HG03139 (cell line): ENCODE results near the gene ATP9A.

Experiments used
- ATAC-seq: cut with Tn5 transposase; IDR thresholded peaks from one replicate; pipeline ENCODE4 v1.9.1; 2021; ENCODE audit not compliant: unreplicated experiment

ATP9A gene

DNA sequence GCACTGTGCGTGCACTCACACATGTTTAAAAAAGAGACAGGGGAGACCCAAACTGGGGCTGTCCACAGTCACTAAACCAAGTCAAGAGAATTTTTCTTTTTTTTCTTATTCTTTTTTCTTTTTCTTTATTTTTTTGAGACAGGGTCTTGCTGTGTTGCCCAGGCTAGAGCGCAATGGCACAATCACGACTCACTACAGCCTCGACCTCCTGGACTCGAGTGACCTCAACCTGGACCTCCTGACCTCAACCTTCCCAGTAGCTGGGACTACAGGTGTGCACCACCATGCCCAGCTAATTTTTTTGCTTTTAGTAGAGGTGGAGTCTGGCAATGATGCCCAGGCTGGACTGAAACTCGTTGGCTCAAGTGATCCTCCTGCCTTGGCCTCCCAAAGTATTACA lies 136.2 kb downstream of the ATP9A start:
- no peak for ATAC-seq

DNA sequence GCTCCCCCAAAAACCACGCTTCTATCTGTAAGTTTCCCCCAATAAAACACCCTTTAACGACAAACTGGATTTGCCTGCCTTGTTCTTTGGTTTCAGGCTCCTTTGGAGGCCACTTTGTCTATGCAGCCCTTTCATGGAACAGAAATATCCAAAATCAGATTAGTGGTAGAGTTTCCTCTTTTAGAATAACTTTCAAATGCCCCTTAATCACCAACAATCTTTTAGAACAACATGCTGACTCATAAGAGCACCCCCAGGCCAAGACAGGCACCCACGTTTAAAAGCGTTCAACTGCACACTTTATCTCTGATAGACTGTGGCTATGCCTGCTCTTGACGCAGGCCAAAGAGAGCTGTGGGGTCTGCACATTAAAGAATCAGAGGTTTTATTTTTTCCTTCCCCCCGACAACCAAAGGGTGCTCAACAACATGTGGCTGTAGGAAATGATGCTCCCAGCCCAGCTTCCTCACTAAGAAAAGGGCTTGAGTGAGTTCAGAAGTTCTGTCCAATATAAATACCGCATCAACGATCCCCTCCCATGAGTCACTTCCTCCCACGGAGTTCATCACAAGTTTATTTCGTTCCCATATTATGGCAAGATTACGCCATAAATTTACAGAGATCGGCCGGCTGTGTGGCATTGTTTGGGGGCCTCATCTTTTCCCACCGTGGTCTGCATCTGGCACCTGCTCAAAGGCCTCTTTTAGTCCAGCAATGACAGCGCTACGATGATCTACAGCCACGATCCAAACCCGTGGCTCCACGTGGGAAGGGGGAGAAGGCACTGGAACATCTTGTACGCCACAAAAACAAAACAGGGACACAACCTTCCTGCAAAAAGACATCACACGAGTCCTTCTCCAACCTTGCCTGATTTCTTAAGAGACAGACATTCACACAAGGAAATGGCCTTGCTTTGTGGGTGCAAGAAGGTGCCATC lies 136.9 kb downstream of the ATP9A start:
- ATAC-seq = no peak

DNA sequence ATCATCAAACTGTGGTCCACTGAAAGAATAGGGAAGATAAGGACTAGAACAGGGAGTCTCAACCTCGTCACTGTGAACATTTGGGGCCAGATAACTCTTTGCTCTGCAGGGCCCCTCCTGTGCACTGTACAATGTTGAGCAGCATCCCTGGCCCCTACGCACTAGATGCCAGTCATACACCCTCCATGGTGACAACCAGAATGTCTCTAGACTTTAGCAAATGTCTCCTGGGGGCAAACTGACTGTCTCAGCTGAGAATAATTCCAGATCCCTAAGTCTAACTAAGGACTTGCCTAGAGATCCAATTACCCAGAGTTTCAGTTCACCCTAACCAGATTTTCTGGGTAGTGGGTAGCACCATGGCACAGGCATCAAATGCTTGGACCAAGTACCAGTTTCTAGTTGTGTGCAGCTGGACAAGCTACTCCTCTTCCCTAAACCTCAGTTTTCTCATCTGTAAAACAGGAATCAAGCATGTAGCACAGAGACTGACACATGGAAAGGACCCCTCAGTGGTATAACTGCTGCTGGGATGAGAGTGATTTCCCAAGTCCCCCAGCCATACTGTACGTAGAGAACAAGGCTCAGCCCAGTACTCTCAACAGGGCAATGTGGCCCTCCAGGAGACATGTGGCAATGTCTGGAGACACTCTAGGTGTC lies 138.7 kb downstream of the ATP9A start:
- no peak for ATAC-seq

DNA sequence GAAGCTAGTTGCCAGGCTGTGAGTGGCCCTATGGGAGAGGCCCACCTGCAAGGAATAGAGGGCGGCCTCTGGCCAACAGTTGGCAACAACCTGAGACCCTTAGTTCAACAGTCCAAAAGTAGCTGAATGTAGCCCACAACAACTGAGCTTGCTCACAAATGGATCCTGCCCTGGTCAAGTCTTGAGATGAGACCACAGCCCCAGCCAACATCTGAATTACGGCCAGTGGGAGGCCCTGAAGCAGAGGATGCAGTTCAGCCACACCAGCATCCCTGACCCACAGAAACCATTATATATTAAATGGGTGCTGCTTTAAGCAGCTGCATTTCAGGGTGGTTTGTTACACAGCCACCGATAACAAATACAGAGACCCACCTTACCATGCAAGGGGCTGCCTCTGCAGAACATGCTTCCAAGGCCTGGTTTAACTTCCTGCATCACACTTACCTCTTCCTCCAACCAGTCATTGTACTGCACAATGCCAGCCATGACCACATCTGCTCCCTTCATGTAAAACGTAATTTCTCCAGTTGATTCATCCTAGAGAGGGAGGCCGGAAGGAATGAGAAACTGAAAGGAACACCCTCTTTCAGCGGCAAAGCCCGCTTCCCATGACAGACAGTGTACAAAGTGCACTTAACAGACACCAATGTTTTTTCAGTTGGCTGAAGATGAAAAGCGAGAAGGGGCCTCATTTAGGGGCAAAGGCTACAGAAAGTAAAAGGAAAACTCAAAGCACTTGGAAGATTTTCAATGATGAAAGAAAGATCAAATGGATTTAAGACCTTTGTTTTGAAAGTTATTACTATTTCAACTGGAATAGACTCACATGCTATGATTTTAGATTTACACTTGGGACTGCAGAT lies 139.4 kb downstream of the ATP9A start:
- ATAC-seq = no peak

DNA sequence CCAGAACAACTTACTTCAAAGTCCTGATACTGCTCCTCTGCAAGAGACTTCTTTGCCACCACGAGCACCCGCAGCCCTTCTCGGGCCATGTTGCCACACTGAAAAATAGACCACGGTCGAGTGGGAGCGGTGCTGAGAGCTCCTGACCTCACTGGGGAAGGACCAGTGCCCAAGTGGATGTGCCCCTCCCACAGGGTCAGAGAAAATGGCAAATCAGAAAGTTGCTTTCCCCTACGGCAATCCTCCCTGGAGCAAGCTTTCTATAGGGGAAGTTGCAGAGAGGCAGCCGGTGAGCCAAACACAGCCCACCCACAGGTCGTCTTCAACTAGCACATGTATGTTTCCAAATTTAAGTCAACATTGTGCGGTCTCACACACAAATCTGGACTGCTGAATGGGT lies 140.6 kb downstream of the ATP9A start:
- no peak for ATAC-seq

DNA sequence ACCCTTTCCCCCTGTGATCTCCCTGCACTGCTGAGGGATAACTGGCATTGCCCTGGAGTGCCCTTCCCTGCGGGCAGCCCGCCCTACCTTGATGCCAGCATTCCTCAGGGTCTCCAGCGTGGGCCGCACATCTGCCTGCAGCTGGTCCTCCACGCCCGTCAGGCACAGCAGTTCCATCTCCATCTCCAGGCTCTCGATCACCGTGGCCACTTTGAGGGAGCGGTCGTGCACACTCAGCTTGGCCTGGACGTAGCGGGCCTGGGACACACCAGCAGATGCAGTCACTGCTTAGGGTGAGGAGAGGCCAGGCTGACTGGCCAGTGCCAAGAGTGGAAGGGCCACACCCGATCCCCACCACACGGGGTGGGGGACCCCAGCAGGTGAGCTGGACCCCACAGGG lies 143.1 kb downstream of the ATP9A start:
- ATAC-seq = no peak

DNA sequence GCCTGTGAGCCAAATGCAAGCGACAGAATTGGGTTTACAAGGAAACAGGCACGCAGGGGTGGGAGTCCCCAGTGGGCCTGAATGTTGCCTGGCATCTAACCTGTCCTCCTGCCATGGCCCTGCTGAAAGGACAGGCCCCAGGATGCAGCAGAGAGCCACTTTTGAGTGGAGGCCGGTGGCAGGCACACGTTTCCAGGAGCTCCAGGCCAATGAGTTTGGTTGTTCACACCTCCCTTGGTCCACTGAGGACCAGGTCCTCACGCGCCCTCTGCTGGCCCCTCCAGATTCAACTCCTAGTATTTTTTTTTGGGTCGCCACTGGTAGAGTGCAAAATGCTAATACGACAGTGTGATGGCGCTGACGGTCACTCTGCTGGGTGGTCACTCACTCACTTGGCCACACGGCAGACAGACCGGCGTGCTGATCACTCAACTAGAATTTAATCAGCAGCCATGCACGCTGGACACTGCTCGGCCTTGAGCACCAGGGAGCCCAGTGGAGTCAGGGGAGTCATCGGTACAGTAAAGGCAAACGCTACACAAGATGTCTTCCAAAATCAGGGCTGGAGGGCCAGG lies 143.9 kb downstream of the ATP9A start:
- no peak for ATAC-seq

DNA sequence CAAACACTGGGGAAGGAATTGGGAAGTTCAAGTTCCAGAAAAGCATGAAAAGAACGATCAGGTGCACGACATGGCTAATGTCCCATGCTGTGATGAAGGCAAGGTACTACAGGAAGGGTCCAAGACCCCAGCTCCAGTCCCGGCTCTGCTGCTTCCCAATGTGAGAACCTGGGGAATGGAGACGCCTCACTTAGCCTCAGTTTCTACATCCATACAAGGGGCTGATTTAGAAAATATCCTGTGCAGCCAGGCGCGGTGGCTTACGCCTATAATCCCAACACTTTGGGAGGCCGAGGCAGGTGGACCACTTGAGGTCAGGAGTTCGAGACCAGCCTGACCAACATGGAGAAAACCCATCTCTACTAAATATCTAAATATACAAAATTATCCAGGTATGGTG lies 144.9 kb downstream of the ATP9A start:
- ATAC-seq = no peak

DNA sequence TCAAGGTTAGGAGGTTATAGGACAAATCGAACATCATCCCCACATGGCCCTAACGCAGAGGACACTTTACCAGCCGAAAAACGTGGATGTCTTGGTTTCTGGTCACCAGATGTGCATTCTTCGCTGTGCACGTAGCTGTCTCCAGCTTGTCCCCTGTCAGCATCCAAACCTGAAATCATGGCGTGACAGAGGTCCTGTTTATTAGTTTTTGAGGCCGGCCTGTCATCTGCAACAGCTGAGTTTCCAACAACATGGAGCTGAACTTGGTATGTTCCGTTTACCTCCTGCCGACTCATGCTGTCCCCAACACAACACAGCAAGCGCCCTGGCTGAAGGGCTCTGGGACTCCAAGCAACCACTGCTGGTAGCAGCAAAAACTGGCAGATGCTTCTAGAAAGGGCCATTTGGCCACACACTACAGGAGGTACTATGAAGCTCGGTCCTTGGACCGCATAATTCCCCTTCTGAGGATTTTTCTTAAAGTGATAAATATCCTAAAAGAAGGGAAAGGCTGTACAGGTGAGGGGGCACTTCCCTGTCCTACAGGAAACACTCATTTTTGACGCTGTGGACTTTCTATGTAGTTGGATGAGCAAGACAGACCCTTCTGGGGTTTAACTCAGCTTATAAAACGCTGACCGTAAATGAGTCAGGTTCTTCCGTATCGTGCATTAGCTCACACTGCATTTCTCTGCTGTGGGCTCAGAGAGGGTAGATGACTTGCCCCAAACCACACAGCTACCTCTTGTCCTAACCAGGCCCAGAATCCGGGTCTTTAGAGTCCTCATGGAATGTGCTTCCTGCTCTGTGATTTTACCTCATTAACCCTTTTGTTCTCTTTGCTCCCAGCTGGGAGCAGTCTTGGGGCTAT lies 146.0 kb downstream of the ATP9A start:
- no peak for ATAC-seq

DNA sequence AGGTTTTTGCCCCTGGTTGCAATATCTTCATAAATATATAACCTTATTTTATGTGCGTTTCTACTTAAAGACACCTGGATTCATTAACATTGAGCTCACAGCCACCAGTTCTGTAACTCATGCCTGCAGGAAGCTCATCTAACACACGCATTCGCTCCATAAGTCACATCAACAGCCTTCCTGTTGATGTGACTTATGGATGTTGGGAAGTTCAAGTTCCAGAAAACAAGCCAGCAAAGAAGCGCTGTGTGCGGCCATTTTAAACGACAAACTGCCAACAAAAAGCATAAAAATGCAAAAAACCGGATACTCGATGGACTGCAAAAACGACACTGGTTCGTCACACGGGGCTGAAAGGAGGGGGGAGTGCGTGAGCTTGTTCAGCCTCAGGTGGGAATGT lies 147.8 kb downstream of the ATP9A start:
- ATAC-seq = no peak

DNA sequence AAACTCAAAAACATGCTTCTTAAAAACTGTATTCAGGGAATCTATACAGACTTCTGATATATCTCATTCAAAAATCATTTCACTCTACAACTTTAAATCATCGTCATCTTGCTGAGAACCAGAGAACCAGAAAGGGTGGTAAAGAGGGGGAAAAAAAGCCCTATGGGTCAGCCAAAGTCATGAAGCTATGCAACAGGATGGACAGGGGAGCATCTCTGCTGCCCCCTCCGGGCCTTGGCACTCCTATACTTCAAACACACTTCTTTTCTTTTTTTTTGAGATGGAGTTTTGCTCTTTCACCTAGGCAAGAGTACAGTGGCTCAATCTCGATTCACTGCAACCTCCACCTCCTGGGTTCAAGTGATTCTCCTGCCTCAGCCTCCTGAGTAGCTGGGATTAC lies 152.1 kb downstream of the ATP9A start:
- no peak for ATAC-seq

DNA sequence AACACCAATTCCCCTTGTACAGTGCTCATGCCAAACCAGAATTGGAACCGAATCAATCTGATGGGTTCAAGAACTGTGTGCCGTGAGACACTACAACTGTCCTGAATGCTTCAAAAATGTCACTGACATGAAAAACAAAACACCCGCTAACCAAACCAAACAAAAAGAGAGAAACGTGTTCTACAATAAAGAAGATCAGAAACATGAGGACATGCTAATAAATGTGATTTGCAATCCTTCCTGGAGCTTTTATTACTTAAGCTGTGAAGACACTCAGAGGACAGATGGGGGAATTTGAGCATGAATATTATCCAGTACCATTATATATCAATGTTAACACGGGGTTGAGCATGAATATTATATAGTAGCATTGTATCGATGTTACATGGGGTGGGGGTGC lies 153.5 kb downstream of the ATP9A start:
- no peak for ATAC-seq

DNA sequence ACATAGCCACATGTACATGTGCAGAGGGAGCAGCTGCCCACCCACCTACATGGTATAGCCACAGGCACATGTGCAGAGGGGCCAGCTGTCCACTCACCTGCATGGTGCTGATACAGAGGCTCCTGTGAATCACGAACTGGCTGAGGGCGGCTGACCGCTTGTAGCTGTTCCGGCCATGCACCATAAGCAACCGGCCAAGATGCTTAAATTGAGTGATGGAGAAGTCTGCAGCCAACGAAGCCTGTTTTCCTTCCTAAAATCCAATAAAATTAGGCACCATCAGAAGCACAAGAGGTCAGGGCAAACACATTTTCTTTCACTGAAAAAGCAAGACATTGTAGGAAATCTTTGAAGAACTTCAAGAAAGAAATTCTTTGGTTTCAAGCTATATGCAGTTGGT lies 154.6 kb downstream of the ATP9A start:
- ATAC-seq = no peak

DNA sequence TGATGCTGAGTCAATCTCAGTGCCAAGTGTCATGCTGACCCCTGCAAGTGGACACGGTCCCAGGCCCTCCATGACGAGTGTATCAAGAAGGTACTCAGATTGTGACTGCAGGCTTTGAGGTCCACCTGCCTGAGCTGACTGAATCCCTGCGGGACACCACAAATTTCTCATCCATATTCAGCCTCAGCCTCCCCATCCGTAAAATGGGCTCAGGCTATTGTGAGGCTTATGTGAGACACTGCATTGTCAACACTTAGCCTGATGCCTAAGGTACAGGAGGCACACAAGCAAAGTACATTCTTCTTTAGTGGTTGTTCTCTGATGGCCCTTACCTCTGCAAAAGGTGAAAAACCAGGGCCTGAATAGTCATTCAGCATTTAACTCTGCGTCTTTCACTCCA lies 155.3 kb downstream of the ATP9A start:
- no peak for ATAC-seq

DNA sequence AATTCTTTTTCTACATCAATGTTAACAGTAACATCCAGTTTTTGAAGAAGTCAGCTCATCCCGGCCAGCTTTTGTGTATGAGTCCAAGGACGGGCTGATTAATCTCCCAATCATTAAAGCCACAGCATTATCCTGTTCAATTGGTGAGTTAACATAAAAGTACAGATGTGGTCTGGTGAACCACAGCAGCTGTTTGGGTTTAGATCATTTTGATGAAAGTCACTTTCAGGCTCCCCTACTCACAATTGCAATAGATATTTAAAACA lies 156.6 kb downstream of the ATP9A start:
- ATAC-seq = no peak

DNA sequence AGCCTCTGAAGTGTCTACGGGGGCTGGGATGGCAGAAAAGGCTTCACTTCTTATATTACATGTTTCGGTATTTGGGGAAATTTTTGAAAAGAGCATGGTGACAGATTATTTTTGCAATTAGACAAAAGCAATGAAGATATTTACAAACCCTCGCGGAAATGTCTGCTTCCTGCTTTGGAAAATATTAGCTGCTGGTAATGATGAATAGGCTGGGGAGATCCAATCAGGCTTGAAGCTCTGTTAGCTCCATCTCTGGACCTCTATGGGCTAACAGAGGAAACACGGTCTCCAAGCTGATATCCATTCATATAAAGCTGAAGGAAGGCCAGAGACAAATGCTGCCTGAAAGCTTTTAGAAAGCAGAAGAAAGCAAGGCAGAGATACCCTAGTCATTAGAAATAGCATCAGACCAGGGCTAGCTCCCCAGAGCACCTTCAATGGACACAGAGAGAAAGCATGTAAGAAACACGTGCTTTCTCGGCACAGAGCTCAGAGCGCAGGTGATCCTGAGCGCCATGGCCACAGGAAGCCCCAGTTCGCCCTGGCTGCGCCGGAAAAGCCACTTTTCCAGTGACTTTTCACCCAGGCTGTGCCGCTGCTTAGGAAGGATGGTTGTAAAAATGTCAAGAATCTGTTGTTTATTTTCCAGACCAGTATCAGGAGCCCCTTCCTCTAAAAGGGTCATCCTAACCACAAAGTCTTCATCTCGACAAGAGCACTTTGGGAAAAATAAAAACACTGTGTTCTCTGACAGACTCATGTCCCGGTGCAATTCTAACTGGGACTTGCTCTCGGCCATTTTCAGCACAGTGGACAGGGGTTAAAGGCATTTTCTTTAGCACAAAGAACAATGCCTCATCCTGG lies 157.2 kb downstream of the ATP9A start:
- no peak for ATAC-seq

DNA sequence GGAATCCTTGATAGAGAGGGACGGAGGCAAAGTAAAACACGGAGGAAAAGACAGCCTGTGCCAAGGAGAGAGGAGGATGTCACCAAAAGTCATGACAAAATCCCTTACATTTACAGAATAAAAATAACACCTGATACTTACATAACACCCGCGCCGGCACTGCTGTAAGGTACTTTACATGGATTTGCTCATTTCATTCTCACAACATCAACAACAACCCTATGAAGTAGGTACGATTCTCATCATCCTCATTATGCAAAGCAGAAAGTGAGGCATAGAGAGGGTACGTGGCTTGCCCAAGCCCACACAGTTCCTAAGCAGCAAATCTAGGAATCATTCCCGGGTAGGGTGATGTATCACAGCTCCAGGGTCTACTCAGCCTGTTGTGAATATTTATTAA lies 158.1 kb downstream of the ATP9A start:
- ATAC-seq = no peak

DNA sequence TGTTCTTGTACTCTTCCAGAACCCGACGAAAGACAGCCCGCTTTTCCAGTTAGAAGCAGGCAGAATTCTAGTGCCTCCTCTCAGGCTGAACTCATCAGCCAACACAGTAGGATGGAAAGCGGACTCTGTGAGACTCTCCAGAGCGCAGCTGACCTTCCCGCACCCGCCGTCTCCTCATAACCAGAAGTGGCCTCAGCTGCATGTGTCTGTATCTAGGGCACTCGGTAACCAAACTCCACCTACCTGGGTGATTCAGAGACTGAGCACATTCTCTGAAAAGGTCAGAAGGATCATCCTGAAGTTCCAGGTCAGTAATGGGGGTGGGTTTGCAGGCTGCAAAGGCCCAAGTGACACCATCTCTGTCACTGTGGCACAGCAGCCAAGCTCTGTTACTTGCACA lies 158.9 kb downstream of the ATP9A start:
- ATAC-seq = no peak

DNA sequence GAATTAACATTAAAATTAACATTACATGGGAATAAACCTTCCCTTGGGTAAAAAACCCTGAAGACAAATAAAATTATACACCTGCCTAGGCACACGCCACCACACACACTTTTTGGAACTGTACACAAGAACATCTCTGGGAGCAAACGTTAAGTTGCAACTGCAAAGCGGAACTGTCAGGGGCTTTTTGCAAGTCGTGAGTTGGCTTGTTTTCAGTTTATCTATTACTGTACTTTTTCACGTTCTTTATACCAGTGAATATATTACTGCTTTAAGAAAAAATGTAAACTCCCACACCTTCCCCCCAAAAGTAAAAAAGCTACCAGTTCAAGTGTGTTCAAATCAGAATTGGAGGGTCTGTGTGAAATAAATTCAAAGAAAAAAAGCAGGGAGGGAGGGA lies 160.1 kb downstream of the ATP9A start:
- no peak for ATAC-seq

DNA sequence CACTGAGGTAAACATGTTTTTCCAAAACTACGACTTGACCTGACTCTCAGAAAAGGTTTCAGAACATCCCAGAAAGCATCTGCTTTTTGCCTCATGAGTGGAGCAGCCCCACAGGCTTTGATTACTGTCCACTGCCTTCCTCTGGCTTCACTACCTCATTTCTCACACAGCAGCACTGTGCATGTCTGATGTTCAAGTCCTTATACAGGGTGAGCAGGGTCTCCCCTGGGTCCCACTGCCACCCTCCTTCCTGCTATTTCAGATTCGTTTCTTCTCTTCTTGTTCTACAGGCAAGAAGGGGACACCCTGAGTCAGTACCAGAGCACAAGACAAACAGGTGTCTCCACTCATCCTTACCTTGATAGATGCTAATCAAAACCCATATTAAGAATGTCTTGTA lies 161.0 kb downstream of the ATP9A start:
- ATAC-seq = no peak
